Measurements from ENCODE around the gene TMEM116.

DNA sequence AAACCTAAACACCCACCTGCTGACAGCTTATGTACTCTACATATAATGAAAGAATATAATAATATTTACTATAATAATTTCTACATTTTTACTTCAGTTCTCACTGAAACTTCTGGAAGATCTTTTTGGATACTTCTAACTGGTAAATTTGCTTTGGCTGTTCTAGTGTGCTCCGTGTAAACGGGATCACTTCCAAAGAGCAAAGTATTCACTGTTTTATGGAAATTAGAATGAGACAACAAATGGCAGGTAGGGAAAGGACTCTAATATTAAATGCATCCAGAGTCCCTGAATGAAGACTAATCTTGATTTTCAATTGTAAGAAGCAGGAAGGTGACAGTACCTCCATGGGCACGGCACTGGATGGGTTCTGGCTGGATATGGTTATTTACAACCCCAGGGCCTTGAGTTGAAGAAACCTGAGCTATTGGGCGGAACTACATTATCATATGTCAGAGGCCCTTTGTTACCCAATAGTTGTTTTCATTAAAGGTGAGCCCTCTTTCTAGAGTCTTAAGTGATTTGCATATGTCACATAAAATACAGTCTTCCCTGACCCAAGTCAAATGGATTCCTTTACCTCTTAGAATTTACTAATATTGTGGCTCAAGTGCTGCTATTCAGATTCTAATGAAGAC is 10.9 kb upstream of the TMEM116 start:
- TF ChIP-seq CTCF (IDR thresholded peaks at IDR 0.05) (no peak), POLR2A (IDR thresholded peaks at IDR 0.05) (no peak)

All from right lobe of liver (tissue), 4 donors.